Measurements from ENCODE around the gene WIPF2. TPM values are rescaled to one million over a fixed set of nuclear protein-coding genes. Genes with fewer than 3 reads are reported as not detected.
"Not testable (repeated sequence)": the region's sequence is repeated elsewhere in the genome, so short reads cannot be mapped to it uniquely, and the experiment has no call there.

WIPF2 gene
- total and polyA plus RNA-seq, 2 donors (not counting 3 experiments of a cell fraction or from before 2014, with no cell fraction given): 8.4 to 30.4 TPM

DNA sequence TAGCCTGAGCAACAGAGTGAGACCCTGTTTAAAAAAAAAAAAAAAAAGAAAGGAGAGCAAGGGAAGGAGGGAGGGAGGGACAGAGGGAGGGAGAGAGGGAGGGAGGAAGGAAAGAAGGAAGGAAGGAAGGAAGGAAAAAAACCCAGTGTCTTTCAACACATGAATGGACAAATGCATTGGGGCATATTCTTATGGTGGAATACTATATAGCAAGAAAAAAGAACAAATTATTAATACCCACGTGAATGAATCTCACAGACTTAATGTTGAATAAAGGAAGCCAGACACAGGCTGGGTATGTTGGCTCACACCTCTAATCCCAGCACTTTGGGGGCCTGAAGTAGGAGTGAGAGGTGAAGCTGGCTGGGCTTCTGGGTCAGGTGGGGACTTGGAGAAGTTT is 21.6 kb upstream of the WIPF2 start:
- Histone ChIP-seq H3K27me3 (ENCODE audit: control insufficient read depth in 2 of 2, insufficient read depth in 2 of 2, low read length in 2 of 2) (peaks cover 0 to 2% of the 10 kb centered on the region in 2 experiments), H3K9me1 (replicated peaks; ENCODE audit: control insufficient read depth, extremely low read depth, insufficient read depth, low read length) (no peaks in the 10 kb centered on the region), H2AFZ (ENCODE audit: low read depth, low read length) (no peak overlapping the region), H3K36me3 (ENCODE audit: control insufficient read depth in 2 of 2, extremely low read depth in 1 of 2, insufficient read depth in 2 of 2, low read length in 2 of 2) (no peaks in the 10 kb centered on the region), H3K79me2 (ENCODE audit: control insufficient read depth, insufficient read depth, low read length) (no peaks in the 10 kb centered on the region), H3K4me2 (ENCODE audit: insufficient read depth, low read length) (no peak overlapping the region), H3K9ac (replicated peaks; ENCODE audit: extremely low read depth, insufficient read depth, low read length) (no peak overlapping the region), H3K27ac (ENCODE audit: insufficient read depth, low read depth, low read length) (no peak overlapping the region), H3K4me1 (ENCODE audit: control insufficient read depth, extremely low read depth, insufficient read depth, low read length) (peaks cover under 1% of the 10 kb centered on the region), H3K4me3 (replicated peaks in 1 of 3; ENCODE audit: insufficient read depth in 1 of 3, low read depth in 1 of 3, low read length in 3 of 3) (no peak overlapping the region), H3K9me3 (replicated peaks; ENCODE audit: control insufficient read depth, insufficient read depth, low read length) (no peaks in the 10 kb centered on the region), H4K20me1 (replicated peaks; ENCODE audit: control insufficient read depth, extremely low read depth, insufficient read depth, low read length) (no peaks in the 10 kb centered on the region)
- dilution Hi-C loops (cut with MboI; ENCODE audit: extremely low pct_ligation_motif_present, low sequenced_read_pairs) (no loop called here), intact Hi-C loops (cut with micrococcal nuclease) (no loop called here)
- no peak for TF ChIP-seq EZH2 (IDR thresholded peaks at IDR 0.05; ENCODE audit: borderline replicate concordance, low read depth, low read length, severe bottlenecking)
- TF ChIP-seq POLR2A (IDR thresholded peaks at IDR 0.05; ENCODE audit: low read depth, low read length): no peak
- no peak for TF ChIP-seq MAX (IDR thresholded peaks at IDR 0.05; ENCODE audit: insufficient read depth, insufficient read length)
- TF ChIP-seq MYC (IDR thresholded peaks at IDR 0.05; ENCODE audit: low read depth, low read length): no peak
- TF ChIP-seq GATA2 (IDR thresholded peaks at IDR 0.05; ENCODE audit: insufficient read depth, insufficient read length, low read depth, low read length): no peak
- TF ChIP-seq, protein P1, sequence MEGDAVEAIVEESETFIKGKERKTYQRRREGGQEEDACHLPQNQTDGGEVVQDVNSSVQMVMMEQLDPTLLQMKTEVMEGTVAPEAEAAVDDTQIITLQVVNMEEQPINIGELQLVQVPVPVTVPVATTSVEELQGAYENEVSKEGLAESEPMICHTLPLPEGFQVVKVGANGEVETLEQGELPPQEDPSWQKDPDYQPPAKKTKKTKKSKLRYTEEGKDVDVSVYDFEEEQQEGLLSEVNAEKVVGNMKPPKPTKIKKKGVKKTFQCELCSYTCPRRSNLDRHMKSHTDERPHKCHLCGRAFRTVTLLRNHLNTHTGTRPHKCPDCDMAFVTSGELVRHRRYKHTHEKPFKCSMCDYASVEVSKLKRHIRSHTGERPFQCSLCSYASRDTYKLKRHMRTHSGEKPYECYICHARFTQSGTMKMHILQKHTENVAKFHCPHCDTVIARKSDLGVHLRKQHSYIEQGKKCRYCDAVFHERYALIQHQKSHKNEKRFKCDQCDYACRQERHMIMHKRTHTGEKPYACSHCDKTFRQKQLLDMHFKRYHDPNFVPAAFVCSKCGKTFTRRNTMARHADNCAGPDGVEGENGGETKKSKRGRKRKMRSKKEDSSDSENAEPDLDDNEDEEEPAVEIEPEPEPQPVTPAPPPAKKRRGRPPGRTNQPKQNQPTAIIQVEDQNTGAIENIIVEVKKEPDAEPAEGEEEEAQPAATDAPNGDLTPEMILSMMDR (IDR thresholded peaks at IDR 0.05; ENCODE audit: extremely low read depth in 1 of 2, insufficient read depth in 1 of 2, low read depth in 1 of 2, low read length in 2 of 2): no peak
- TF ChIP-seq POLR2AphosphoS5 (IDR thresholded peaks at IDR 0.05; ENCODE audit: insufficient read depth, low read depth, low read length): no peak
- no peak for TF ChIP-seq JUN (IDR thresholded peaks at IDR 0.05; ENCODE audit: borderline replicate concordance, insufficient read depth, insufficient read length, low read depth)
- TF ChIP-seq FOS (IDR thresholded peaks at IDR 0.05; ENCODE audit: borderline replicate concordance, insufficient read depth, low read length): no peak
- DNase-seq (ENCODE audit: low read depth, low spot score) (no peak), FAIRE-seq (no peak)
- ChIA-PET POLR2A (no interaction called here), CTCF (interaction anchor here (5.9 kb wide), 1 partner anchor 94 kb away, joined by 128 read pairs; the partner anchor contains the start of gene CDC6)
- no TSS peak for BruUV-seq (replicated peaks)

DNA sequence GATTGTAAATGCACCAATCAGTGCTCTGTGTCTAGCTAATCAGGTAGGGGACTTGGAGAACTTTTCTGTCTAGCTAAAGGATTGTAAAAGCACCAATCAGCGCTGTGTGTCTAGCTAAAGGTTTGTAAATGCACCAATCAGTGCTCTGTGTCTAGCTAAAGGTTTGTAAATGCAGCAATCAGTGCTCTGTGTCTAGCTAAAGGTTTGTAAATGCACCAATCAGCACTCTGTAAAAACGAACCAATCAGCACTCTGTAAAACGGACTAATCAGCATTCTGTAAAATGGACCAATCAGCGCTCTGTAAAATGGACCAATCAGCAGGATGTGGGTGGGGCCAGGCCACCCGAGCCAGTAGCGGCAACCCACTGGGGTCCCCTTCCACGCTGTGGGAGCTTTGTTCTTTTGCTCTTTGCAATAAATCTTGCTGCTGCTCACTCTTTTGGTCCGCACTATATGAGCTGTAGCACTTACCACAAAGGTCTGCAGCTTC is 21.1 kb upstream of the WIPF2 start:
- H3K9me1 ChIP-seq (replicated peaks; ENCODE audit: control insufficient read depth, extremely low read depth, insufficient read depth, low read length); H3K36me3 ChIP-seq (ENCODE audit: control insufficient read depth in 2 of 2, extremely low read depth in 1 of 2, insufficient read depth in 2 of 2, low read length in 2 of 2); H3K27me3 ChIP-seq (ENCODE audit: control insufficient read depth in 2 of 2, insufficient read depth in 2 of 2, low read length in 2 of 2); H3K79me2 ChIP-seq (ENCODE audit: control insufficient read depth, insufficient read depth, low read length); H3K4me3 ChIP-seq (replicated peaks in 1 of 3; ENCODE audit: insufficient read depth in 1 of 3, low read depth in 1 of 3, low read length in 3 of 3); BruUV-seq (replicated peaks); intact Hi-C loops (cut with micrococcal nuclease); POLR2A ChIA-PET; H4K20me1 ChIP-seq (replicated peaks; ENCODE audit: control insufficient read depth, extremely low read depth, insufficient read depth, low read length); H3K4me2 ChIP-seq (ENCODE audit: insufficient read depth, low read length); dilution Hi-C loops (cut with MboI; ENCODE audit: extremely low pct_ligation_motif_present, low sequenced_read_pairs); DNase-seq (ENCODE audit: low read depth, low spot score); H3K4me1 ChIP-seq (ENCODE audit: control insufficient read depth, extremely low read depth, insufficient read depth, low read length); H3K9me3 ChIP-seq (replicated peaks; ENCODE audit: control insufficient read depth, insufficient read depth, low read length); H3K9ac ChIP-seq (replicated peaks; ENCODE audit: extremely low read depth, insufficient read depth, low read length); H2AFZ ChIP-seq (ENCODE audit: low read depth, low read length); H3K27ac ChIP-seq (ENCODE audit: insufficient read depth, low read depth, low read length); FAIRE-seq: not testable (repeated sequence)
- CTCF ChIA-PET: interaction anchor here (1.5 to 5.9 kb wide), 3 partner anchors 18 to 93 kb away, joined by 3 to 128 read pairs (median 13); partner anchors contain the start of genes CDC6 and WIPF2

Data from endothelial cell of umbilical vein (primary cell).